Adipose tissue (tissue), 3 donors: ENCODE data around the gene NRTN. TPM values are rescaled to one million over a fixed set of nuclear protein-coding genes. Genes with fewer than 3 reads are reported as not detected.
"Not testable (repeated sequence)": the region's sequence is repeated elsewhere in the genome, so short reads cannot be mapped to it uniquely, and the experiment has no call there.

ENCODE experiments used
- H3K27ac ChIP-seq: one replicate; pipeline ENCODE4 v1.5.1; 2013; ENCODE audit warnings: low read depth, low read length
- WGBS, 3 donors: extraction: QIAGEN DNeasy Blood & Tissue Kit; methylation state at CpG; one replicate each; pipeline ENCODE4 v1.1.7; 2013; 5-methylcytosine and 5-hydroxymethylcytosine counted together
- polyA plus RNA-seq, 3 donors: library from polyadenylated mRNA; stranded (reverse); fragments of 200-250 nt; gene quantifications; one replicate each; pipeline ENCODE4 v1.2.3, GENCODE V29; 2013
- donor health status: healthy with polysubstance abuse.
- donor health status: Bipolar disorder and iron deficiency.
- donor health status: healthy.

The NRTN gene
- polyA plus RNA-seq, 3 donors = 0.22 to 10.4 (median 0.67) TPM

DNA sequence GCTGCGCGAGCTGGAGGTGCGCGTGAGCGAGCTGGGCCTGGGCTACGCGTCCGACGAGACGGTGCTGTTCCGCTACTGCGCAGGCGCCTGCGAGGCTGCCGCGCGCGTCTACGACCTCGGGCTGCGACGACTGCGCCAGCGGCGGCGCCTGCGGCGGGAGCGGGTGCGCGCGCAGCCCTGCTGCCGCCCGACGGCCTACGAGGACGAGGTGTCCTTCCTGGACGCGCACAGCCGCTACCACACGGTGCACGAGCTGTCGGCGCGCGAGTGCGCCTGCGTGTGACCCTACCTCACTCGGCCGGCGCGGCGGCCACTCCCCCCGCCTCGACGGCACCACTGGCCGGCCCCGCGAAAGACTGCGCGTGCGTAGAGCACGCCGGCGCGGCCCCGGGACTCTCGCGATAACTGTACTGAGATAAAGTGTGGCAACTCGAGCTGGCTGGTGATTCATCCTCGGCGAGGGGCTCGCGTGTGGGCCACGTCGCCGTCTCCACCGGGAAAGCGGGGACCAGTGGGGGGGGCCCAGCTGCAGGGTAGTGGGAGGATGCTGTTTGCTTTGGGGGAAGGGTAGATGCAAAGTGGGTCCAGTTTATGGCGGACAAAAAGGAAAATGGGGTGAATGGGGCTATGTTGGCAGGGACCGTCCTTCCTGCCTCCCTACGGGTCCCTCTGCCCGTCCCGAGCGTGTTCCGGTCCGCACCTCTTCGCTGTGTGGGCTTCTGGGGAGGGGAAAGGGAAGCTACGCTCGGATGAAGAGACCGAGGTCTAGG, 23.2 kb downstream of the NRTN start:
- 1 to 4% (median 1%) methylated on average over 78 to 91 of the region's 91 CpGs for WGBS, 3 donors
- H3K27ac ChIP-seq = no peak overlapping the region

GRCh38 chr19:5828661-5829566, 24.0 kb downstream of the NRTN start:
- WGBS, 3 donors = 3 to 12% (median 4%) methylated on average over 39 to 47 of the region's 47 CpGs
- no peak overlapping the region for H3K27ac ChIP-seq

DNA sequence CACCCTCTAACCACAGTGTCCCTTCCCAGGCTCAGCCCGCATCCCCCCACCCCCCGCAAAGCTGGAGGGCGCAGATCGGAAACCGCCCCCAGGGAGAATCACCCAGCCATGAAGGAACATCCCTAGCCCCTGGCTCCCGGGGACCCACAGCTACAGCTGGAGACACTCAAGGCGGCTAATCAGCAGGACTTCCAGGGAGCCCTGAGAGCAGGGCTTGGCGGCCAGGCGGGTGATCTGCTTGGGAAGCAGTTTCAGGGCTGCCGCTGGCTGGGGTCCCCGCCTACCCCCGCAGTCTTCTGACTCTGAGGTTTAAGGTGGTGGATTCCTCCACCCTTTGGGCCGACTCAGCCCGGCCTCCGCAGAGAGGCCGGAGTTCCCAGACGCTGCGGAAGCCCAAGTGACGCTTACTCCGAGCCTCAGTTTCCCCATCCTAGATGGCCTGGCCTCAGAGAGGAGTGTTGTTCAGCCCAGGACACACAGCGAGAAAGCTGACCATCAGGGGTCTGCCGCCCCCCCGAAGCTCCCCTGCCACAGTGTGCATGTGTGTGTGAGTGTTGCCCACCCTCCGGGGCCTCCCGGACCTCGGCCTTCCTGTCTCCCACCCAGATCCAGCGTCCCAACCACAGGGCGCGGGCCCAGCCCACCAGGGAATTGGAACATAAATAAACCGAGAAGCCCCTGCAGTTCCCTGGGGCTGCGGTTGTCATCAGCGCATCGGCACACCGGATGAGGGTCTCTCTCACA, 24.9 kb downstream of the NRTN start:
- 55 to 72% (median 59%) methylated on average over 31 to 34 of the region's 34 CpGs for WGBS, 3 donors
- H3K27ac ChIP-seq = no peak overlapping the region

GRCh38 chr19:5831159-5831558, 26.3 kb downstream of the NRTN start:
- WGBS, 3 donors = 73 to 93% (median 88%) methylated on average over 9 of the region's 9 CpGs
- no peak overlapping the region for H3K27ac ChIP-seq

- H3K27ac ChIP-seq = no peak overlapping the region
- WGBS, 3 donors = 81 to 87% (median 83%) methylated on average over 22 of the region's 22 CpGs
Measured at GRCh38 chr19:5832061-5832460, 27.2 kb downstream of the NRTN start.

GRCh38 chr19:5832527-5833216, 27.8 kb downstream of the NRTN start:
- 78 to 87% (median 86%) methylated on average over 6 of the region's 6 CpGs for WGBS, 3 donors
- no peak overlapping the region for H3K27ac ChIP-seq

GRCh38 chr19:5837761-5838352, 33.0 kb downstream of the NRTN start:
- H3K27ac ChIP-seq = no peak overlapping the region
- WGBS, 3 donors = 19 to 45% (median 37%) methylated on average over 15 of the region's 15 CpGs

GRCh38 chr19:5838353-5839064, 33.6 kb downstream of the NRTN start:
- no peak overlapping the region for H3K27ac ChIP-seq
- 39 to 50% (median 46%) methylated on average over 20 of the region's 20 CpGs for WGBS, 3 donors

DNA sequence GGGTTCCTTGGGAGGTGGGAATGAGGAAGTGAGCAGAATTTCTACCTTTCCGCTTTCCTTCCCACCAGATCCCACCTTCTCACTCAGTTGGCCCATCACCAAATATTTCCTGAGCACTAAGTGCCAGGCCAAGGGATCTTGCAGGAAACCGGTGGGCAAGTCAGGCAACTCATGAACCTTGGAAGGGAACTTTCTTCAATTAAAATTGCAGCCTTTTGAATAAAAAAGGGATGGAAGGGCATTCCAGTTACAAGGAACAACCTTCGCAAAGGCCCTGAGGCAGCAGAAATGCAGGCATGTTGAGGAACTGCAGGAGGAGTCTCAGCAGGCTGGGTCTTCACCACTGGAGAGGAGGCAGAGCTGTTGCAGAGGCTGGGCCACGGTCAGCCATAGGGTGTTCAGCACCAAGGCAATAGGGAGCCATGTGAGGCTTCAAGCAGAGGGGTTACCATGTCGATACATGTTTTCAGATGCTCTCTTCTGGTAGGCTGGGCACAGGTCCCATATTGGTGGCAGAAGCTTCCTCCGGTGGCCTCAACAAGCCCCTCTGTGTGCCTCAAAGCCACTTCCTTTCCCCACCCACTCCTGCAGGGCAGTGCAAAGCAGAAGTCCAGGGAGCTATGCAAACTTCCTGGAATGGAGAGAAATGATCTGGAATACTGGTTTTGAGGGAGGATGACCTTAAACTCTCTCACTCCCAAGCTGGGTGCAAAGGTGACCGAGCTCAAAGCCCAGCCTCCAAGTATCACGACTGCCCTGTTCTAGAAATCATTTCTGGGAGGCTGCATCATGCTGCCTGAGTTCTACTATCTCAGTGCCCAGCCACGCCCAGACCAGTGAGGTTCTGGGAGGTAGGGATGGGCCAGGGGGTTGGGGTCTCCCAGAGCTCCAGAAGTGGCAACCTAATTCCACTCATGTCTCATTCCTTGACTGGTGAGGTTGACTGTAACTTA, 34.5 kb downstream of the NRTN start, which contains the start of gene FUT6:
FUT6 (minus strand) TSS at position 638 of the 953 bp plus-strand sequence. CDS start 7,135 bp downstream, outside the sequence.
- 68 to 83% (median 68%) methylated on average over 9 of the region's 9 CpGs for WGBS, 3 donors
- H3K27ac ChIP-seq = no peak within 1 kb of the TSS

GRCh38 chr19:5841735-5842111, 36.9 kb downstream of the NRTN start:
- H3K27ac ChIP-seq = not testable (repeated sequence)
- whole genome bisulfite sequencing, 3 donors = 62 to 85% (median 78%) methylated on average over 6 of the region's 6 CpGs

GRCh38 chr19:5843295-5843927, 38.5 kb downstream of the NRTN start:
- no peak overlapping the region for H3K27ac ChIP-seq
- WGBS, 3 donors = 89 to 95% (median 93%) methylated on average over 21 of the region's 21 CpGs

GRCh38 chr19:5844456-5845433, 39.9 kb downstream of the NRTN start:
- WGBS, 3 donors = 84 to 88% (median 86%) methylated on average over 23 to 24 of the region's 24 CpGs

GRCh38 chr19:5847846-5848245, 43.0 kb downstream of the NRTN start:
- H3K27ac ChIP-seq = not testable (repeated sequence)
- 77 to 85% (median 85%) methylated on average over 10 of the region's 10 CpGs for whole genome bisulfite sequencing, 3 donors

More at GRCh38 chr19:5844456-5845433, 39.9 kb downstream of the NRTN start:
- H3K27ac ChIP-seq = no peak overlapping the region

- H3K27ac ChIP-seq = not testable (repeated sequence)
- 70 to 78% (median 72%) methylated on average over 5 of the region's 5 CpGs for WGBS, 3 donors
Measured at GRCh38 chr19:5848621-5849020, 43.8 kb downstream of the NRTN start.

- WGBS, 3 donors = 77 to 87% (median 85%) methylated on average over 6 of the region's 6 CpGs
- H3K27ac ChIP-seq = no peak overlapping the region
Measured at GRCh38 chr19:5850189-5850588, 45.3 kb downstream of the NRTN start.
